H9 (cell line): Measurements from ENCODE around the gene TRPT1. TPM values are rescaled to one million over a fixed set of nuclear protein-coding genes. Genes with fewer than 3 reads are reported as not detected.

Source experiments
- DNase-seq: peaks from one replicate; pipeline ENCODE4 v3.0.0-alpha.2; 2017
- H2AFZ ChIP-seq: one replicate; pipeline ENCODE4 v1.6.1; 2013; ENCODE audit warnings: mild to moderate bottlenecking, low read length, control low read depth, moderate library complexity
- H2AK5ac ChIP-seq: 2 replicates; pipeline ENCODE4 v1.6.1; 2013; ENCODE audit warnings: low read length, control low read depth, mixed read lengths; ENCODE audit not compliant: insufficient read length
- H2BK120ac ChIP-seq: one replicate; pipeline ENCODE4 v1.6.1; 2013; ENCODE audit warnings: low read depth, mild to moderate bottlenecking, low read length, control low read depth, inconsistent platforms; ENCODE audit not compliant: poor library complexity, severe bottlenecking
- H2BK12ac ChIP-seq: 2 replicates; pipeline ENCODE4 v1.6.1; 2013; ENCODE audit warnings: low read length, control low read depth, mixed read lengths, low read depth; ENCODE audit not compliant: insufficient read length
- H2BK15ac ChIP-seq: 2 replicates; pipeline ENCODE4 v1.6.1; 2013; ENCODE audit warnings: low read depth, low read length, control low read depth
- H2BK20ac ChIP-seq: one replicate; pipeline ENCODE4 v1.6.1; 2013; ENCODE audit warnings: low read depth, mild to moderate bottlenecking, low read length, control low read depth, inconsistent platforms; ENCODE audit not compliant: poor library complexity, severe bottlenecking
- H2BK5ac ChIP-seq: 2 replicates; pipeline ENCODE4 v1.6.1; 2013; ENCODE audit warnings: low read length, control low read depth, mixed read lengths; ENCODE audit not compliant: insufficient read length
- H3K14ac ChIP-seq: 2 replicates; pipeline ENCODE4 v1.6.1; 2013; ENCODE audit warnings: low read length, control low read depth; ENCODE audit not compliant: insufficient read depth
- H3K18ac ChIP-seq: 2 replicates; pipeline ENCODE4 v1.6.1; 2013; ENCODE audit warnings: low read depth, mild to moderate bottlenecking, mixed read lengths, low read length, control low read depth; ENCODE audit not compliant: insufficient read length
- H3K23ac ChIP-seq: 2 replicates; pipeline ENCODE4 v1.6.1; 2013; ENCODE audit warnings: low read length, control low read depth, mixed read lengths, low read depth; ENCODE audit not compliant: insufficient read length
- H3K23me2 ChIP-seq: 2 replicates; pipeline ENCODE4 v1.6.1; 2013; ENCODE audit warnings: low read depth, mild to moderate bottlenecking, mixed read lengths, low read length, control low read depth; ENCODE audit not compliant: insufficient read length, poor library complexity, severe bottlenecking
- H3K27ac ChIP-seq: 2 replicates; pipeline ENCODE4 v1.5.1; 2013; ENCODE audit warnings: low read length, control low read depth, mixed read lengths, low read depth; ENCODE audit not compliant: insufficient read length
- H3K27me3 ChIP-seq: 2 replicates; pipeline ENCODE4 v1.6.1; 2013; ENCODE audit warnings: low read length, control low read depth, inconsistent platforms; ENCODE audit not compliant: insufficient read depth
- H3K4ac ChIP-seq: 2 replicates; pipeline ENCODE4 v1.6.1; 2013; ENCODE audit warnings: low read depth, mild to moderate bottlenecking, control low read depth, inconsistent platforms, low read length, moderate library complexity
- H3K4me1 ChIP-seq: 2 replicates; pipeline ENCODE4 v1.6.1; 2013; ENCODE audit warnings: low read length, control low read depth, inconsistent platforms; ENCODE audit not compliant: insufficient read depth
- H3K4me2 ChIP-seq: 2 replicates; pipeline ENCODE4 v1.6.1; 2013; ENCODE audit warnings: low read length, control low read depth, mixed read lengths; ENCODE audit not compliant: insufficient read length, insufficient read depth
- H3K56ac ChIP-seq: 2 replicates; pipeline ENCODE4 v1.6.1; 2013; ENCODE audit warnings: low read depth, mild to moderate bottlenecking, mixed read lengths, low read length, control low read depth; ENCODE audit not compliant: insufficient read length
- H3K79me1 ChIP-seq: 2 replicates; pipeline ENCODE4 v1.6.1; 2013; ENCODE audit warnings: low read depth, mild to moderate bottlenecking, moderate library complexity, low read length, control low read depth, inconsistent platforms; ENCODE audit not compliant: insufficient read depth, poor library complexity, severe bottlenecking
- H3K79me2 ChIP-seq: 2 replicates; pipeline ENCODE4 v1.6.1; 2013; ENCODE audit warnings: low read length, control low read depth, inconsistent platforms; ENCODE audit not compliant: insufficient read depth
- H3K9ac ChIP-seq: 2 replicates; pipeline ENCODE4 v1.6.1; 2013; ENCODE audit warnings: low read length, control low read depth, mixed read lengths; ENCODE audit not compliant: insufficient read length; ENCODE audit errors: extremely low read depth
- H3K9me3 ChIP-seq: one replicate; pipeline ENCODE4 v1.6.1; 2013; ENCODE audit warnings: low read depth, low read length, inconsistent platforms; ENCODE audit not compliant: control insufficient read depth
- H3T11ph ChIP-seq: one replicate; pipeline ENCODE4 v1.6.1; 2013; ENCODE audit warnings: mild to moderate bottlenecking, low read length, control low read depth, inconsistent platforms
- H4K20me1 ChIP-seq: one replicate; pipeline ENCODE4 v1.6.1; 2013; ENCODE audit not compliant: control insufficient read depth, insufficient read length, insufficient read depth
- H4K5ac ChIP-seq: 2 replicates; pipeline ENCODE4 v1.6.1; 2013; ENCODE audit warnings: low read depth, mild to moderate bottlenecking, mixed read lengths, low read length, control low read depth; ENCODE audit not compliant: insufficient read length
- H4K8ac ChIP-seq: replicated peaks from 2 replicates; pipeline ENCODE4 v1.6.1; 2013; ENCODE audit warnings: low read length, control low read depth, mixed read lengths, low read depth; ENCODE audit not compliant: insufficient read length
- H4K91ac ChIP-seq: 2 replicates; pipeline ENCODE4 v1.6.1; 2013; ENCODE audit warnings: low read depth, mild to moderate bottlenecking, moderate library complexity, mixed read lengths, low read length, control low read depth; ENCODE audit not compliant: insufficient read length
- H3K27ac Mint-ChIP-seq, 3 experiments: 2 replicates in 2 of 3; 3 replicates in 1 of 3; pipeline ENCODE4 v1.8.0; 2020 to 2021; ENCODE audit warnings: mixed read lengths in 3 of 3, mild to moderate bottlenecking in 1 of 3, moderate library complexity in 1 of 3
- H3K27me3 Mint-ChIP-seq: 2 replicates; pipeline ENCODE4 v1.8.0; 2021; ENCODE audit warnings: low read depth, mild to moderate bottlenecking, moderate library complexity, mixed read lengths
- H3K36me3 Mint-ChIP-seq, 3 experiments: 2 replicates in 2 of 3; 3 replicates in 1 of 3; pipeline ENCODE4 v1.8.0; 2020 to 2021; ENCODE audit warnings: low read depth in 3 of 3, mixed read lengths in 3 of 3; ENCODE audit not compliant: insufficient read depth in 1 of 3
- H3K4me1 Mint-ChIP-seq, 2 experiments: 2 replicates each; pipeline ENCODE4 v1.8.0; 2020; ENCODE audit warnings: mixed read lengths in 2 of 2
- H3K4me3 Mint-ChIP-seq, 2 experiments: 2 replicates in 1 of 2; 3 replicates in 1 of 2; pipeline ENCODE4 v1.8.0; 2020 to 2021; ENCODE audit warnings: mild to moderate bottlenecking in 2 of 2, mixed read lengths in 2 of 2, moderate library complexity in 1 of 2
- H3K9me3 Mint-ChIP-seq, 2 experiments: 2 replicates in 1 of 2; 3 replicates in 1 of 2; pipeline ENCODE4 v1.8.0; 2020; ENCODE audit warnings: mild to moderate bottlenecking in 2 of 2, mixed read lengths in 2 of 2, moderate library complexity in 1 of 2
- WGBS: extraction: QIAGEN DNeasy Blood & Tissue Kit; methylation state at CpG from one replicate; pipeline ENCODE4 v1.1.7; 2013; ENCODE audit warnings: missing lambda C conversion rate, low lambda C conversion rate, mixed read lengths; ENCODE audit not compliant: insufficient read length; ENCODE audit errors: extremely low coverage; 5-methylcytosine and 5-hydroxymethylcytosine counted together
- total RNA-seq: library from RNA; stranded (reverse); gene quantifications from 2 replicates; pipeline ENCODE4 v1.2.1, GENCODE V29; 2021
- TF ChIP-seq, protein P1 (sequence below): fragments of 200-600 bp; sonication (generic); conservative IDR thresholded peaks from 3 replicates; pipeline ENCODE4 v1.8.0; 2021; ENCODE audit warnings: antibody characterized with exemption, mild to moderate bottlenecking

TRPT1 gene
- total RNA-seq, 1 experiment from 2014 or later: 33.6 TPM

DNA sequence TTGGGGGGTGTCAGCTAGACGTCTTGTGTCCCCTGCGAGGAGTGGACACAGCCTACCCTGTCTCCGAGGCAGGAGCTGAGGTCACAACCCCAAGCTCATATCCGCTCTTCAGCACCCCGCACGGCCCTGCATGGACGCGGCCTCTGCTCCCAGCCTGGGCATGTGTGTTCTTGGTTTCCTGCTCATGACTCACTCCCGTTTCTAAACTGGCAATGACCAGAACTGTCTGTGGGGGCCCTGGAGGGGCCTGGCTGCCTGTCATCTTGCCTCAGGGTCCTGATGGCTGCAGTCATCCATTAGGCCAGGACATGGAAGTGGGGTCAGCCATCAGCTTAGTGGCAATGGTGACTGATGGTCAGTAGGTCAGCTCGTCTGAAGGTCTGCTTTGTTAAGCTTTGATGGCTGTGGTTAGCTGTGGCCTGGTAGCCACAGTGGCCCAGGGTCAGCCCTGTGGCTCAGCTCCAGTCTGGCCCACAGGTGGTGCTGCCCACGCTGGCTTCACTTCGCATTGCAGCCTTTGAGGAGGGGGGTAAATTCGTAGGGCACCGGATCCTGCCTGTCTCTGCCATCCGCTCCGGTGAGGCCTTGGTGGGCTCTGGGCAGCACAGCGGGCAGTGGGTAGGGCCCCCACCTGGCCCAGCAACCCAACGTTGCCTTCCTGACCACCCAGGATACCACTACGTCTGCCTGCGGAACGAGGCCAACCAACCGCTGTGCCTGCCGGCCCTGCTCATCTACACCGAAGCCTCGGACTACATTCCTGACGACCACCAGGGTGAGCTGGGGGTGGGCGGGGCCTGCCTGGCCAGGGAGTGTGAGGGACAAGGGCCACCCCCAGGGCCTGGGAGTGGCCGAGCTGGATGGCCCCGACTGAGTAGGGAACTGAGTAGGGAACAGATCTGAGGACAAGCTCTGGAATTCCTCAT, 37.3 kb upstream of the TRPT1 start:
- no peak overlapping the region for H3K9ac ChIP-seq
- H2BK12ac ChIP-seq: no peak overlapping the region
- H4K5ac ChIP-seq: no peak overlapping the region
- H3T11ph ChIP-seq: no peak overlapping the region
- no peak overlapping the region; the same call in 1 of the 2 replicates for H3K14ac ChIP-seq
- H3K56ac ChIP-seq: no peak overlapping the region
- H3K27me3 ChIP-seq: no peaks in the 10 kb centered on the region
- H3K18ac ChIP-seq: no peak overlapping the region
- H2BK5ac ChIP-seq: no peak overlapping the region
- no peaks in the 10 kb centered on the region for H3K9me3 ChIP-seq
- no peaks in the 10 kb centered on the region for H3K27me3 Mint-ChIP-seq
- H2AK5ac ChIP-seq: no peak overlapping the region
- H3K79me1 ChIP-seq: no peaks in the 10 kb centered on the region
- H3K23ac ChIP-seq: no peak overlapping the region
- TF ChIP-seq, protein P1, sequence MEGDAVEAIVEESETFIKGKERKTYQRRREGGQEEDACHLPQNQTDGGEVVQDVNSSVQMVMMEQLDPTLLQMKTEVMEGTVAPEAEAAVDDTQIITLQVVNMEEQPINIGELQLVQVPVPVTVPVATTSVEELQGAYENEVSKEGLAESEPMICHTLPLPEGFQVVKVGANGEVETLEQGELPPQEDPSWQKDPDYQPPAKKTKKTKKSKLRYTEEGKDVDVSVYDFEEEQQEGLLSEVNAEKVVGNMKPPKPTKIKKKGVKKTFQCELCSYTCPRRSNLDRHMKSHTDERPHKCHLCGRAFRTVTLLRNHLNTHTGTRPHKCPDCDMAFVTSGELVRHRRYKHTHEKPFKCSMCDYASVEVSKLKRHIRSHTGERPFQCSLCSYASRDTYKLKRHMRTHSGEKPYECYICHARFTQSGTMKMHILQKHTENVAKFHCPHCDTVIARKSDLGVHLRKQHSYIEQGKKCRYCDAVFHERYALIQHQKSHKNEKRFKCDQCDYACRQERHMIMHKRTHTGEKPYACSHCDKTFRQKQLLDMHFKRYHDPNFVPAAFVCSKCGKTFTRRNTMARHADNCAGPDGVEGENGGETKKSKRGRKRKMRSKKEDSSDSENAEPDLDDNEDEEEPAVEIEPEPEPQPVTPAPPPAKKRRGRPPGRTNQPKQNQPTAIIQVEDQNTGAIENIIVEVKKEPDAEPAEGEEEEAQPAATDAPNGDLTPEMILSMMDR: peak; percentile 19; the same call in 1 of the 3 replicates
- H4K20me1 ChIP-seq: no peaks in the 10 kb centered on the region
- WGBS: no CpG with 5 or more reads among the region's 29 CpGs
- no peak overlapping the region for H2AFZ ChIP-seq
- H3K4me1 Mint-ChIP-seq: peaks cover 5 to 12% of the 10 kb centered on the region in 2 experiments; a peak in 3 of 4 replicates
- no peak overlapping the region for H2BK20ac ChIP-seq
- peak overlapping the region in 1 of 2 experiments; percentile 46; a peak in 2 of 5 replicates for H3K4me3 Mint-ChIP-seq
- no peaks in the 10 kb centered on the region for H3K79me2 ChIP-seq
- DNase-seq: peak; percentile 62
- no peak overlapping the region for H3K4me2 ChIP-seq
- no peaks in the 10 kb centered on the region for H3K4me1 ChIP-seq
- H3K27ac ChIP-seq: no peak overlapping the region
- H3K27ac Mint-ChIP-seq: peak overlapping the region; percentile 31 to 77 (median 49); a peak in 3 of 7 replicates
- no peak overlapping the region for H3K4ac ChIP-seq
- no peak overlapping the region for H2BK120ac ChIP-seq
- no peaks in the 10 kb centered on the region for H3K23me2 ChIP-seq
- no peaks in the 10 kb centered on the region for H3K9me3 Mint-ChIP-seq
- H4K8ac ChIP-seq: no peak overlapping the region
- H3K36me3 Mint-ChIP-seq: peaks cover 43 to 84% (median 67%) of the 10 kb centered on the region in 3 experiments
- H4K91ac ChIP-seq: no peak overlapping the region
- H2BK15ac ChIP-seq: no peak overlapping the region
